Epithelial cell of umbilical artery (primary cell): ENCODE measurements around the gene PRAMEF1. TPM values are rescaled to one million over a fixed set of nuclear protein-coding genes. Genes with fewer than 3 reads are reported as not detected.

Source experiments
- total RNA-seq: library from RNA; depleted of rRNA; stranded (reverse); fragments of >200 nt; gene quantifications from 2 replicates; pipeline ENCODE4 v1.2.3, GENCODE V29; 2014

PRAMEF1 gene
- not detected in 2 replicates for total RNA-seq

DNA sequence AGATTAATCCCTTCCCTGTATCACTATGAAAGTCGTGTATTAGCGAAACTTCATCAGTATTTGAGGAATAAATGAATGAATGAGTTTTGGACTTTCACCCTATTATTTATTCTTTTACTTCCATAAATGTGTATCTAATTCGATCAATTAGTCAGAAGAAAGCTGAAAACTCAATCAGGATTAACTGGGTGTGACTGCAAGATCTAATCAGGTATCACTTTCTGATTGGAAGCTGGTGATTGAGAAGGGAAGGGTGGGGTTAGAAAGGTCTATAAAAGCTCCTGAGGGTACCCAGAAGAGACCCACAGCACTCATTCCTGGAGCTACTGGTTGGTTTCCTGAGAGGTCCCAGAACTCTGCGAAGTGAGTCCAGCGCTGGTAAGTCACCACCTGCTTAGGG lies at the start of gene PRAMEF1:
TSS of gene PRAMEF1 (plus strand) at position 301 of the 400 bp plus-strand sequence. CDS start 1,831 bp downstream, outside the sequence.

GRCh38 chr1:12745992-12746323 lies 45.2 kb upstream of the PRAMEF1 start, which contains the start of gene CFAP107:
Gene CFAP107 (plus strand): TSS chr1:12746200. CDS start chr1:12746431, 231 bp downstream.

GRCh38 chr1:12773438-12773837 lies 17.8 kb upstream of the PRAMEF1 start, which contains the start of gene PRAMEF12:
Gene PRAMEF12 (plus strand): TSS chr1:12773738. CDS start chr1:12774868, 1,130 bp downstream.

GRCh38 chr1:12831310-12831709 lies 40.1 kb downstream of the PRAMEF1 start, which contains the start of gene PRAMEF11:
Gene PRAMEF11 (minus strand): TSS chr1:12831410. CDS start chr1:12828789, 2,621 bp downstream.

Other genes starting within 250 kb of the PRAMEF1 start
- 25.0 and 33.7 TPM in 2 replicates for gene DHRS3, start 173.2 kb upstream of the PRAMEF1 start, total RNA-seq
- not detected in 2 replicates for gene AADACL4, start 147.3 kb upstream of the PRAMEF1 start, total RNA-seq
- gene AADACL3, start 75.3 kb upstream of the PRAMEF1 start, total RNA-seq = not detected in 2 replicates
- not detected in 2 replicates for gene CFAP107, start 45.2 kb upstream of the PRAMEF1 start, total RNA-seq
- not detected in 2 replicates for gene PRAMEF12, start 17.7 kb upstream of the PRAMEF1 start, total RNA-seq
- not detected in 2 replicates for gene PRAMEF11, start 40.0 kb downstream of the PRAMEF1 start, total RNA-seq
- not detected in 2 replicates for gene HNRNPCL1, start 57.3 kb downstream of the PRAMEF1 start, total RNA-seq
- gene PRAMEF2, start 65.7 kb downstream of the PRAMEF1 start, total RNA-seq = not detected in 2 replicates
- gene PRAMEF4, start 94.8 kb downstream of the PRAMEF1 start, total RNA-seq = not detected in 2 replicates
- gene PRAMEF10, start 106.9 kb downstream of the PRAMEF1 start, total RNA-seq = not detected in 2 replicates
- gene PRAMEF7, start 125.2 kb downstream of the PRAMEF1 start, total RNA-seq = not detected in 2 replicates
- not detected in 2 replicates for gene PRAMEF6, start 156.2 kb downstream of the PRAMEF1 start, total RNA-seq